Measurements from ENCODE around the gene SGCE. TPM values are rescaled to one million over a fixed set of nuclear protein-coding genes. Genes with fewer than 3 reads are reported as not detected.
"Not testable (repeated sequence)": the region's sequence is repeated elsewhere in the genome, so short reads cannot be mapped to it uniquely, and the experiment has no call there.

Gene SGCE, protein sequence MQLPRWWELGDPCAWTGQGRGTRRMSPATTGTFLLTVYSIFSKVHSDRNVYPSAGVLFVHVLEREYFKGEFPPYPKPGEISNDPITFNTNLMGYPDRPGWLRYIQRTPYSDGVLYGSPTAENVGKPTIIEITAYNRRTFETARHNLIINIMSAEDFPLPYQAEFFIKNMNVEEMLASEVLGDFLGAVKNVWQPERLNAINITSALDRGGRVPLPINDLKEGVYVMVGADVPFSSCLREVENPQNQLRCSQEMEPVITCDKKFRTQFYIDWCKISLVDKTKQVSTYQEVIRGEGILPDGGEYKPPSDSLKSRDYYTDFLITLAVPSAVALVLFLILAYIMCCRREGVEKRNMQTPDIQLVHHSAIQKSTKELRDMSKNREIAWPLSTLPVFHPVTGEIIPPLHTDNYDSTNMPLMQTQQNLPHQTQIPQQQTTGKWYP
- total RNA-seq, result 64.9 and 87.6 TPM in 2 replicates
- 41.8 TPM for polyA plus RNA-seq (2012)

DNA sequence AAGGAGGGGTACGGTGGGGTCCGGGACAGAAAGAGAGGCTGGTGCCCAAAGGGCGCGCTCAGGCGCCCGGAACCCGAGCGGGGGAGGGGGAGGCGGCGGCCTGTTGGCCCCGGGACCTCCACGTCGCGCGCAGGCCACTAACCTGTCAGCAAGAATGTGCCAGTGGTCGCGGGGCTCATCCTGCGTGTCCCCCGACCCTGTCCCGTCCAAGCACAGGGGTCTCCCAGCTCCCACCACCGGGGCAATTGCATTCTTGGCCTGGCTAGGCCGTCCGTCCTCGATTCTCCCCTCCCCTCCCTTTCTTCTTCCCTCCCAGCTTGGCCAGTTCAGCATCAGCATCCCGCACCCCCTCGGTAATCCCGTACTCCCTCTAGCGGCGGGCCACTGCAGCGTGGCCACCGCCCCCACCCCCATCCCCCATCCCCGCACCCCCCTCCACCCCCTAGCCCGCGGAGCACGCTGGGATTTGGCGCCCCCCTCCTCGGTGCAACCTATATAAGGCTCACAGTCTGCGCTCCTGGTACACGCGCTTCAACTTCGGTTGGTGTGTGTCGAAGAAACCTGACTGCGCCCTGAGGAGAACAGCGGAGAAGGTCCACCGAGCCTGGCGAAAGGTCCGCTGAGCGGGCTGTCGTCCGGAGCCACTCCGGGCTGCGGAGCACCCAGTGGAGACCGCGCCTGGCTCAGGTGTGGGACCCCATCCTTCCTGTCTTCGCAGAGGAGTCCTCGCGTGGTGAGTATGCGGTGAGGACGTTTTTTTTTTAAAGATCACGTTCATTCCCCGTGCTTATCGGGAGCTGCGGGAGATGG is at the start of gene SGCE:
SGCE (minus strand) TSS at position 286 of the 810 bp plus-strand sequence; CDS start at position 251, 35 bp downstream.
- peak; percentile 85 for DNase-seq (ENCODE audit: low read depth)

DNA sequence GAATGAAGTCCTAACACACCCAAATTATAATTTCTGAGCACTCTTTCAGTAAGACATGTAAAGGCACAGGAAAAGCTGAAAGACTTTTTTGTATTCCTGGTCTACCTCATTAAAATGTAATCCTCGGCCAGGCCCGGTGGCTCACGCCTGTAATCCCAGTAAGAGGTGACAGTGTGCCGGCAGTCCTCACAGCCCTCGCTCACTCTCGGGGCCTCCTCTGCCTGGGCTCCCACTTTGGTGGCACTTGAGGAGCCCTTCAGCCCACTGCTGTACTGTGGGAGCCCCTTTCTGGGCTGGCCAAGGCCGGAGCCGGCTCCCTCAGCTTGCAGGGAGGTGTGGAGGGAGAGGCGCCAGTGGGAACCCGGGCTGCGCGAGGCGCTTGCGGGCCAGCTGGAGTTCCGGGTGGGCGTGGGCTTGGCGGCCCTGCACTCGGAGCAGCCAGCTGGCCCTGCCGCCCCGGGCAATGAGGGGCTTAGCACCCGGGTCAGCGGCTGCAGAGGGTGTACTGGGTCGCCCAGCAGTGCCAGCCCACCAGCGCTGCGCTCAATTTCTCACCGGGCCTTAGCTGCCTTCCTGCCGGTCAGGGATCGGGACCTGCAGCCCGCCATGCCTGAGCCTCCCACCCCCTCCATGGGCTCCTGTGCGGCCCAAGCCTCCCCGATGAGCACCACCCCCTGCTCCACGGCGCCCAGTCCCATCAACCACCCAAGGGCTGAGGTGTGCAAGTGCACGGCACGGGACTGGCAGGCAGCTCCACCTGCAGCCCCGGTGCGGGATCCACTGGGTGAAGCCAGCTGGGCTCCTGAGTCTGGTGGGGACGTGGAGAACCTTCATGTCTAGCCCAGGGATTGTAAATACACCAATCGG is 49.5 kb upstream of the SGCE start:
- DNase-seq (ENCODE audit: low read depth), result not testable (repeated sequence)

DNA sequence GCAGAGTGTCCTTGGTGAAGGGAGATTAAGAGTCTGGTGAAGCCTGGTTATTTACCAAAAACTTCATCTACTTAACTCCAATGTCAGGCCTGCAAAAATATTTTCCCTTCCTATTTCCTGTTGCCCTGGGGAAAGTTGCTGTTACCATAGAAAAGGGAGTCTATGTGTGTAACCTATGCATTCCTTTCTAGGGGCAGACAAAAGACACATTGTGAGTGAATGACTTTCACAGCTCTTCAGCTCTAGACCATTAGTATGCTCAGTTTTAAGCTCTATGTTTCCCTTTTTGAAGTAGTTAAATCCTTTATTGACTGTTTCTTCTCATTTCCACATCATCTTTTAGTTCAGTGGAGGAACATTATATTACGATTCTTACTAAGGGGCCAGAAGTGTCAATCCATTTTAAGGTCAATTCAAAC is 45.6 kb upstream of the SGCE start:
- peak; percentile 18 for DNase-seq (ENCODE audit: low read depth)

DNA sequence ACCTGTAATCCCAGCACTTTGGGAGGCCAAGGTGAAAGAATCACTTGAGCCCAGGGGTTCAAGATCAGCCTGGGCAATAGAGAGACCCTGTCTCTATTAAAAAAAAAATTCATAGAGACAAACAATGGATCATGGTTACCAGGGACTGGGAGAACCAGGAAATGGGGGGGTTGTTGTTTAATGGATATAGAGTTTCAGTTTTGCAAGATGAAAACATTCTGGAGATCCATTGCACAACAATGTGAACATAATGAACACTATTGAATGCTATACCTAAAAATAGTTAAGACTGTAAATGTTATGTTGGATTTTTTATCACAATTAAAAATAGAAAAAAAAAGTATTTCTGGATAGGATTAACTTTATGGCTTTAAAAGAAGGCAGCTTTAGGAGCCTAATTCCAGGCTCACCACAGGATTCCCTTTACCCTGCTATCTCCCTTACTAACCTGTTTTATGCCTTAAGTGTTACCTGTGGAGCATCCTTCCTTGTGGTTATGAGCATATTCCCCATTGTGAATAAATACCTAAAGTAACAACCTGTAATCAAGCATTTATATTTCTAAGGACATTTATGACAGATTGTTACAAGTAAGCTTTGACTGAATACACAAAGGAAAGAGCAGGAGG is 45.1 kb upstream of the SGCE start:
- no peak for DNase-seq (ENCODE audit: low read depth)

DNA sequence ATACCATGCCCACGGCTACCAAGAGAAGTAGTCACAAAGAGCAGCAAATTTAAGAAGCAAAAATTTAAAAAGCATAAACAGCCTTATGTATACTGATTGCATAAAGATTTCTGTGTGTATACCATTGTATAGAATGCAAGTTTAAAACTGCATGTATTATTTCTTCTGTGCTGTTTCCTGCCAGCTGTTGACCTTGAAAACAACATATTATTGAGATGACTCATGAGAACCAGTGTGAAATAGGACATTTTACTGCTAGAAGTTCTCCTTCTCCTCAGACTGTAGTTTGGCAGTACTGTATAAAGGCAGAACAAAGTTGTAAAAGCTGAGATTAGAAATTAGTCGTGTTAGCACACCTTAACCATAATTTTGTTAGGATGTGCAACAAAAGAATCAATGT is 42.3 kb upstream of the SGCE start:
- peak; percentile 74 for DNase-seq (ENCODE audit: low read depth)

DNA sequence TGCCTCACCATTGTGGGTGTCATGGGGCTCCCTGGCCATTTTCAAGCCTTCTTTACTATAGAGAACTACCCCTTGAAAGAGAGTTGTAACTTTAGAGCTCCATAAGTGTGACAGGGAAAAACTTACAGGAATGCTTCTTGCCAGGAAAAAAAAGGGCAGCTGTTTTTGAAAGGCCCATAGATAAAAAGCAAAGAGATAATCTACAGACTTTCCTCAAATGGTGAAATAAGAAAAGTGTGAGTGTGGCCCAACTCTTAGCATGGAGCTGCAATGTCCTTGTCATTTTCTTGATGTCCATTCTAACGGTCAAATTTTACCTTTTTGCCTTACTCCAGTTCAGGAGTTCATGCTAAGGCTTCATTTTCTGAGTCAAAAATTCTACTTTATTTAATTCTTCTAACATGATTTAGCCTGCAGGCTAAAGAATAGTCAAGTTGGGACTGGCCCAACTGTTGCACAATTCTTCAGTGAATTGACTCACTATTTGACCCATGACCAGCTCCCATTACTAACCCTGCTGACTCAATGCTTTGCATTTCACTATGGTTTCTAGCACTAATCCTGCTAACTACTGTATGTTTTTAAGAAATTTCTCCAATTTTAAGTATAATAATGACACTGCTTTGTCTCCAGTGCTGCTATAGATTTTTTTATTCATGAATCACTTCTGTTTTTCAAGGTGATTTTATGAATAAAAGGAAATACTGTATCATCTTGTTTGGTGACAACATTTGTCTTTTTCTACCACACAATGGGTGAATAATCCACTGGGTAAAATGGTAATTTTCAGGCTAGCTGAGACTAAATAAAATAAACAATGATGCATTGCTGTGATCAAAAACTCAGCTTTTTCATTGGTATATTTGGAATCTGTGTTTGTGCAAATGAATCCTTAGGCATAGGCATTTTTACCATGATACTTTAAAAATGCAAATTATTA is 41.4 kb upstream of the SGCE start:
- DNase-seq (ENCODE audit: low read depth), result peak; percentile 88

DNA sequence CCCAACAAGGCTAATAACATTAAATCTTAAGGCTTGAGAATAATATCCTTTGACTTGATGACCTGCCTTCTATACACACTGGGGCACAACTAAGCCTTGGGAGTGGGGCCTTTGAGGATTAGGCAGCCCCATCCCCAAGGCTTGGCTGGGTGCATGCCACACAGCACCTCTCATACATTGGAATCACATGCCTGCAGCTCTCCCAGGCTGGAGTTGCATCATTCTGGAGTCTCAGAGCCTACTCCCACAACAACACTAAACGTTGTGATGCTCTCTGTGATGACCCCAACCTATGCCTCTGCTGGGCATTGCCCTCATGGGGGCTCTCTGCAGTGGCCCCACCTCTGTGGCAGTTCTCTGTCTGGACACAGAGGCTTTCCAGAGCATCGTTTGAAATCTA is 31.9 kb upstream of the SGCE start:
- no peak for DNase-seq (ENCODE audit: low read depth)

DNA sequence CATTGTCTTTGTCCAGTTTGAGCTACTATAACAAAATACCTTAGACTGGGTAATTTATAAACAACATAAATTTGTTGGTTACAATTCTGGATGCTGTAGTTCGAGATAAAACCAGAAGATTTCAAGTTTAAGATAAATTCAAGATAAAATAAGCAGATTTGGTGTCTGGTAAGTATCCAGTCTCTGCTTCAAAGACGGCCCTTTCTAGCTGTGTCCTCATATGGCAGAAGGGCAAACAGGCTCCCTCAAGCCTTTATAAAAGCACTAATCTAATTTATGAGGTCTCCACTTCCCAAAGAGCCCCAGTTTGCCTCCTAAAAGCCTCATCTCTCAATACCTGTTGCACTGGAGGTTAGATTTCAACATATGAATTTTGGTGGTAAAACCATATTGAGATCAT is 31.1 kb upstream of the SGCE start:
- no peak for DNase-seq (ENCODE audit: low read depth)

DNA sequence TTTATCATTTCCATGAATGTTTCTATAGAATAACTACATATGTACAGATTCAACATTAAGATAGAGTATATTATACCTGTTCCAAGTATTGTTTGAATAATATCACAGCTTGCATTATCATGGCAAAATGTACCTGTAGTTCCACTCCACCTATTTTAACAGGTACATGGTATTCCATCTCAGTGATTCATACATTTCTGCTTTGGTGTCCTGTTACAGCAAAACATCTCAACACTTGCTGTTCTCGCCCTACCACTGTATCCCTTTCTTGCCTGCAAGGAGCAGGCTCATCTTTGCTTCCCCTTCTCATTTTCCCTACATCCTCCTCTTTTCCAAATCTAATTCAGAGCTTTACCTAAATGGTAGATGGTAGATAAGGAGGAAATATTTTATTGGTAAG is 27.1 kb upstream of the SGCE start:
- no peak for DNase-seq (ENCODE audit: low read depth)

DNA sequence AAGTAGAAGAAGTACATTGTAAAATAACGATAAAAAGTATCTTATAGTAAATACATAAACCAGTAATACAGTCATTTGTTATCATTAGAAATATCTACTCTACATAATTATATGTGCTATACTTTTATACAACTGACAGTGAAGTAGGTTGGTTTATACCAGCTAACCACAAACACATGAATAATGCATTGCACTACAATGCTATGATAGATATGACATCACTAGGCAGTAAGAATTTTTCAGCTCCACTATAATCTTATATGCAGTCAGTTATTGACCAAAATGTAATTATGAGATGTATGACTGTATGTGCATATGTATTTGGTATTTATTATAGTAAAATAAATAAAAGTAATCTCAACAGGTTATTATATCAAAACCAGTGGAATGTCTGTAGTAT is 23.4 kb upstream of the SGCE start:
- DNase-seq (ENCODE audit: low read depth), result no peak

DNA sequence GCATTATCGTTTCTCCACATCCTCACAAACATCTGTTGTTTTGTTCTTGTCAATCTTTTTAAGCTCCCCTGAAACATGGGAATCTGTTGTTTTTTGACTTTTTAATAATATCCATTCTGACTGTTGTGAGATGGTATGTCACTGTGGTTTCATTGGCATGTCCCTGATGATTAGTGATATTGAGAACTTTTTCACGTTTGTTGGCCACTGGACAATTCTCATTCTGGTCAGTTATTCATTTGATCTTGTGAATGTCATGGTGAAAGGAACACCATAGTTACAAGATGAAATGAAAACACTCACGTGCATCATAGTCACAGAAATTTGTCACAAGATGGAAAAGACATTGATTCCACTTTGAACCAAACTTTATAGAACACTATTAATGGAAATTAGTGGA is 20.5 kb upstream of the SGCE start:
- peak; percentile 62 for DNase-seq (ENCODE audit: low read depth)

DNA sequence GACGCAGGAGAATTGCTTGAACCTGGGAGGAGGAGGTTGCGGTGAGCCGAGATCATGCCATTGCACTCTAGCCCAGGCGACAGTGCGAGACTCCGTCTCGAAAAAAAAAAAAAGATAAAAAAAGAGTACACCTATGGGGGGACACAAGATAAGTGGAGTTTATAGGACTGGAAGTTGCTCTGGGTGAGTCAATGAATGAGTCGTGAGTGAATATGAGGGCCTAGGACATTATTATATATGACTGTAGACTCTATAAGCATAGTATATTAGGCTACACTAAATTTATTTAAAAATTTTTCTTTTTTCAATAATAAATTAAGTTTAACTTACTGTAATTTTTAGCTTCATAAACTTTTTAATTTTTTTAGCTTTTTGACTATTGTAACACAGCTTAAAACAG is 19.4 kb upstream of the SGCE start:
- DNase-seq (ENCODE audit: low read depth), result no peak

DNA sequence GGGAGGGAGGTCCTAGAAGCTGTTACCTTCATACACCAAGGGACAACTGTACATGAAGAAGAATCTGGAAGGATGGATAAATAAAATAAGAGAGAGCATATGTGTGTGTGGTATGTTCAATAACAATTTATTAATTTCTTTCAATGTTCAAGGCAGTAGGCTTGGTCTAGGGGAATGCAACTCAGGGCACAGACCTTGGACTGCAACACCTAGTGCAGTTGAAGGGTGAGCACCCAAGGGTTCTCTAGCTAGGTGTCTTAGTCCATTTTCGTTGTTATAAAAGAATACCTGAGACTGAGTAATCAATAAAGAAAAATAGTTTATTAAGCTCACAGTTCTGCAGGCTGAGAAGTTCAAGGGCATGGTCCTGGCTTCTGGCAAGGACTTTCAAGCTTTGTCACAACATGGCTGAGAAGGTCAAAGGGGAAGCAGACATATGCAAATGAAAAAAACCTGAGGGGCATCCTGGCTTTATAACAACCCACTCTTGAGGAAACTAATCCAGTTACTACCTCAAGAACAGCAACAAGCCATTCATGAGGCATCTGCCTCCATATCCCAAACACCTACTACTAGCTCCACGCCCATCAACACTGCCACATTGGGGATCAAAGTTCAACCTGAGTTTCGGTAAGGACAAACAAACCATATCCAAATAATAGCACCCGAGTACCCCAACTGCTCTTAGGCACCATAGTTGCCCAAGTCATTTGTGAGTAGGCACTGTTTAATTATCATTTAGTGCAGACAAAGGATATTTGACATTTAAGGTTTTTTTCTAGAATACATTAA is 15.7 kb upstream of the SGCE start:
- DNase-seq (ENCODE audit: low read depth), result no peak

DNA sequence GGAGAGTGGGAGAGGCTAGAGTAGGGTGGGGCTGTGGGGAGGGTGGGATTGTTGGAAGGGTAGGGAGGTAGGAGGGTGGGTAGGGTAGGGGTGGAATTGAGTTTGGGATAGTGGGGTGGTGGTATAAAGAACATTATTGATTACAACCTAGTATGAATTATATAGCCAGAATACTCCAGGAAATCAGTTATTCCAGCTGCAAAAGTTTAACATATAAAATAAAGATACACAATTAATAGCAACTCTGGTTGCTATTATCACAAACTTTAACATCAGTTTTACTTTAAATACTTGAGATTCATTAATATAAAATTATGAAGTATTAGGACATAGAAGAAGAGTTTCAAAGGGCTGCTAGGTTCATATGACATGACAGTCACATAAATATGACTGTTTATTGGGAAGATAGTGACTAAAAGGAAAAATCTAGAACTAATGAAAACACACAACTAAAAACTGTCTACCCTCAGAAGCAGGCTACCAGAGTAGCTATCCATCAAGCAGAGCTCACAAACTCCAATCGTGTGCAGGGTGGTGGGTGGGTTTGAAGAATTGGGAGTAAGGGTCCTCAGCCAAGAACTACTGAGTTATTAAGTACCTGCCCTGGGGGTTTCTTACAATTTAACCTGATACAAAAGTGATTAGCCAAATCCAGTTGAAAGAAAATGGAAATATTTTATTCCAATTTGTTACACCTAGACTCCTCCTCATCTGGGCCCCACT is 14.0 kb upstream of the SGCE start:
- DNase-seq (ENCODE audit: low read depth), result no peak

DNA sequence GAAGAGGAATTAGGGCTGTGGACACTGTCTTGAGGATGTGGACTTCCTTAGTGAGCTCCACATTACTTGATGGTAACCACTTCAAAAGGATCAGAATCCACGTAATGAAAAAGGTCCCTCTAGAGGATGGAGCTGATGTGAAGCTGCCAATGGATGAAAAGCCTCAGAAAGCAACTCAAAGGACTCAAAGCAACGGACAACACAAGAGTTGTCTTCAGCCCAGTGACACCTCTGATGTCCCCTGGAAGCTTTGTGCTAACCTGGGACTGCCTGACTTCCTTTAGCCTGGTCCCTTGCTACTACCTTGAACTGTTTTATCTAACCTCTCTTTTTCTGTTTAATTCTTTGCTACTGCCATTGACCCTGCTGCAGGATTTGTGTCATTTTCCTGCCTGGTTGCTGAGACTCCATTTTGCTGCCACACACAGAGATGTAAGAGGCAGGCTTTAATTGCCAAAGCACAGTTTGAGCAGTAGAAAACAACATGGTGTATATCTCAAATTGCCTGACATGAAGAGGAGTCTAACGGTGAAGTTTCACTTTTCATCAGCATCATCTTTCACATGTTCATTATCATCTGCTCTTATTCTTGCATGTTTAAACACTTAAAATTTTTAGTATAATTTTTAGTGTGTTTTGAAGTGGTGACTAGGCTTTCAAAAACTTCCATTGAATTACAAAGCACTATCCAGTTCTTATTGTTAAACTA is 11.1 kb upstream of the SGCE start:
- DNase-seq (ENCODE audit: low read depth), result no peak

DNA sequence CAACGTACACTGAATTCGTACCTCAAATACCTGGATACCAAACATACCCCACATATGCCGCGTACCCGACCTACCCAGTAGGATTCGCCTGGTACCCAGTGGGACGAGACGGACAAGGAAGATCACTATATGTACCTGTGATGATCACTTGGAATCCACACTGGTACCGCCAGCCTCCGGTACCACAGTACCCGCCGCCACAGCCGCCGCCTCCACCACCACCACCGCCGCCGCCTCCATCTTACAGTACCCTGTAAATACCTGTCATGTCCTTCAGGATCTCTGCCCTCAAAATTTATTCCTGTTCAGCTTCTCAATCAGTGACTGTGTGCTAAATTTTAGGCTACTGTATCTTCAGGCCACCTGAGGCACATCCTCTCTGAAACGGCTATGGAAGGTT is 9.5 kb upstream of the SGCE start:
- no peak for DNase-seq (ENCODE audit: low read depth)

DNA sequence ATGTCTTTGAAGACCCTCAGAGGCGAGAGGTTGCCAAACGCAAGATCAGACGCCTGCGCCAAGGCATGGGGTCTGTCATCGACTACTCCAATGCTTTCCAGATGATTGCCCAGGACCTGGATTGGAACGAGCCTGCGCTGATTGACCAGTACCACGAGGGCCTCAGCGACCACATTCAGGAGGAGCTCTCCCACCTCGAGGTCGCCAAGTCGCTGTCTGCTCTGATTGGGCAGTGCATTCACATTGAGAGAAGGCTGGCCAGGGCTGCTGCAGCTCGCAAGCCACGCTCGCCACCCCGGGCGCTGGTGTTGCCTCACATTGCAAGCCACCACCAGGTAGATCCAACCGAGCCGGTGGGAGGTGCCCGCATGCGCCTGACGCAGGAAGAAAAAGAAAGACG is 8.1 kb upstream of the SGCE start:
- DNase-seq (ENCODE audit: low read depth), result no peak

DNA sequence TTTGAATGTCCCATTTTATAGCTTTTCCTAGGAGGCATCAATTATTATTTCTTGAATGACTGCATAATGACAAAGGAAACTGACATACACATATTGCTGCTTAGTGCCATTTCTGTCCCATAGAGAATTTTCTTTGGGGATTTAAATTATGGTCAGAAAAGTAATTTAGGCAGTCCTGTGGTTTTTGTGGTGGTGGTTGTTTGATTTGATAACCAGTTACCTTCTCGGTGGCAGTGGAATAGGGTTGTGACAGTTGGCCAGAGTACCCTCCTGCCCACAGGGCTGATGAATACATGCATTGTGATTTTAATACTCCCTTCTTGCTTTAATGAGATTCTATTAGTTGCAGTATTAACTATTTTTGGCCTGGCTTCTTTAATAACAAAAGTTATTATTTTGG is 6.6 kb upstream of the SGCE start:
- DNase-seq (ENCODE audit: low read depth), result peak; percentile 28
